Measurements from ENCODE around the gene TRIM72. TPM values are rescaled to one million over a fixed set of nuclear protein-coding genes. Genes with fewer than 3 reads are reported as not detected.

TRIM72 gene
- total RNA-seq, 1 donor from 2014 or later = 0.04 TPM

- no peak for TF ChIP-seq CTCF (IDR thresholded peaks at IDR 0.05; ENCODE audit: unreplicated experiment)
- no peak for DNase-seq (ENCODE audit: low spot score in 2 of 2, unreplicated experiment in 2 of 2)
- Mint-ChIP-seq H3K36me3 (peaks cover 3% of the 10 kb centered on the region), H3K4me1 (peaks cover 35% of the 10 kb centered on the region), H3K4me3 (peak overlapping the region; percentile 94), H3K9me3 (no peaks in the 10 kb centered on the region), H3K27me3 (ENCODE audit: low read depth) (no peaks in the 10 kb centered on the region), H3K27ac (peak overlapping the region; percentile 100)
These were observed 34.6 kb upstream of the TRIM72 start for GRCh38 chr16:31179219-31179746.

- DNase-seq (ENCODE audit: low spot score in 2 of 2, unreplicated experiment in 2 of 2) = peak; percentile 88 to 96
- Mint-ChIP-seq H3K4me1 (peaks cover 35% of the 10 kb centered on the region), H3K27me3 (ENCODE audit: low read depth) (no peaks in the 10 kb centered on the region), H3K9me3 (no peaks in the 10 kb centered on the region), H3K36me3 (peaks cover 6% of the 10 kb centered on the region), H3K4me3 (peak within 1 kb of the TSS; percentile 94), H3K27ac (peak within 1 kb of the TSS; percentile 100)
- no peak for TF ChIP-seq CTCF (IDR thresholded peaks at IDR 0.05; ENCODE audit: unreplicated experiment)
These were observed 34.0 kb upstream of the TRIM72 start, which contains the start of gene FUS for GRCh38 chr16:31179747-31180459. Gene FUS, plus strand, starts transcription at chr16:31180139. Its CDS starts 76 bp downstream, at chr16:31180215.

- H3K4me1 Mint-ChIP-seq = peaks cover 35% of the 10 kb centered on the region
- peak in 1 of 2 experiments; percentile 41 for DNase-seq (ENCODE audit: low spot score in 2 of 2, unreplicated experiment in 2 of 2)
- H3K9me3 Mint-ChIP-seq = no peaks in the 10 kb centered on the region
- peak overlapping the region; percentile 94 for H3K4me3 Mint-ChIP-seq
- TF ChIP-seq CTCF (IDR thresholded peaks at IDR 0.05; ENCODE audit: unreplicated experiment) = no peak
- peaks cover 18% of the 10 kb centered on the region for H3K36me3 Mint-ChIP-seq
- no peaks in the 10 kb centered on the region for H3K27me3 Mint-ChIP-seq (ENCODE audit: low read depth)
- H3K27ac Mint-ChIP-seq = peak overlapping the region; percentile 100
These were observed 32.7 kb upstream of the TRIM72 start for GRCh38 chr16:31181102-31181830.

GRCh38 chr16:31182391-31182790, 31.5 kb upstream of the TRIM72 start:
- peak overlapping the region; percentile 47 for H3K27ac Mint-ChIP-seq
- H3K27me3 Mint-ChIP-seq (ENCODE audit: low read depth) = no peaks in the 10 kb centered on the region
- TF ChIP-seq CTCF (IDR thresholded peaks at IDR 0.05; ENCODE audit: unreplicated experiment) = no peak
- DNase-seq (ENCODE audit: low spot score in 2 of 2, unreplicated experiment in 2 of 2) = no peak
- H3K4me3 Mint-ChIP-seq = peak overlapping the region; percentile 94
- H3K9me3 Mint-ChIP-seq = no peaks in the 10 kb centered on the region
- peaks cover 29% of the 10 kb centered on the region for H3K36me3 Mint-ChIP-seq
- H3K4me1 Mint-ChIP-seq = peaks cover 35% of the 10 kb centered on the region

- TF ChIP-seq CTCF (IDR thresholded peaks at IDR 0.05; ENCODE audit: unreplicated experiment) = no peak
- no peaks in the 10 kb centered on the region for H3K27me3 Mint-ChIP-seq (ENCODE audit: low read depth)
- peak overlapping the region; percentile 94 for H3K4me3 Mint-ChIP-seq
- no peak for DNase-seq (ENCODE audit: low spot score in 2 of 2, unreplicated experiment in 2 of 2)
- peaks cover 37% of the 10 kb centered on the region for H3K36me3 Mint-ChIP-seq
- H3K27ac Mint-ChIP-seq = peak overlapping the region; percentile 42
- peaks cover 35% of the 10 kb centered on the region for H3K4me1 Mint-ChIP-seq
- no peaks in the 10 kb centered on the region for H3K9me3 Mint-ChIP-seq
These were observed 30.2 kb upstream of the TRIM72 start for GRCh38 chr16:31183432-31184428.

Data from mesothelial cell of epicardium (in vitro differentiated cells).